ENCODE measurements around the gene NEK8. TPM values are rescaled to one million over a fixed set of nuclear protein-coding genes. Genes with fewer than 3 reads are reported as not detected.

NEK8 gene
- total and polyA plus RNA-seq, 12 donors = 0.38 to 2.8 (median 1.1) TPM

DNA sequence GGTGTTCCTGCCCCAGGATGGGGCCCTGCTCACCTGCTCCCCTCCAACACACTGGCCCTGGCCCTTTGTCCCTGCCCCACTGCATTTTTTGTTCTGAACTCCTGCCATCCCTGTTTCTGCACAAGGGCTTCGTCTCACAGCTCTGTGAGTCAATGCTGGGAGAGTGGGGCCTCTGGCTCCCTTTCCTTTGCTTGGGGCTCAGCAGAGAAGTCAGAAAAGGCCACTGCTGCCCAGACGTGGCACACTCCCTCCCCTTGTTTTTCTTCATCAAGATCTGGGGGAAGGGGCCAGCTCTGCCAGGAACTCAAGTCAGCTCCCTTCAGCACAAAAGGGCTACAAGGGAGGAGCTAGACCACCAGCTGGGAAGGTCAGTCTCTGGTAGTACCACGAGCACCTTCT is 25.8 kb upstream of the NEK8 start:
- intact Hi-C loops (cut with DNase I) = loop anchor here in 2 of 10 donors (5.0 kb wide), 2 partner anchors 50 to 515 kb away; no protein-coding TSS in a partner anchor
- 71 to 82% methylated on average over 3 of the region's 3 CpGs for WGBS, 2 donors
- ATAC-seq = no peak
- no peak overlapping the region for H3K4me3 ChIP-seq
- no peak overlapping the region for H3K27ac ChIP-seq
- TF ChIP-seq, protein P1, sequence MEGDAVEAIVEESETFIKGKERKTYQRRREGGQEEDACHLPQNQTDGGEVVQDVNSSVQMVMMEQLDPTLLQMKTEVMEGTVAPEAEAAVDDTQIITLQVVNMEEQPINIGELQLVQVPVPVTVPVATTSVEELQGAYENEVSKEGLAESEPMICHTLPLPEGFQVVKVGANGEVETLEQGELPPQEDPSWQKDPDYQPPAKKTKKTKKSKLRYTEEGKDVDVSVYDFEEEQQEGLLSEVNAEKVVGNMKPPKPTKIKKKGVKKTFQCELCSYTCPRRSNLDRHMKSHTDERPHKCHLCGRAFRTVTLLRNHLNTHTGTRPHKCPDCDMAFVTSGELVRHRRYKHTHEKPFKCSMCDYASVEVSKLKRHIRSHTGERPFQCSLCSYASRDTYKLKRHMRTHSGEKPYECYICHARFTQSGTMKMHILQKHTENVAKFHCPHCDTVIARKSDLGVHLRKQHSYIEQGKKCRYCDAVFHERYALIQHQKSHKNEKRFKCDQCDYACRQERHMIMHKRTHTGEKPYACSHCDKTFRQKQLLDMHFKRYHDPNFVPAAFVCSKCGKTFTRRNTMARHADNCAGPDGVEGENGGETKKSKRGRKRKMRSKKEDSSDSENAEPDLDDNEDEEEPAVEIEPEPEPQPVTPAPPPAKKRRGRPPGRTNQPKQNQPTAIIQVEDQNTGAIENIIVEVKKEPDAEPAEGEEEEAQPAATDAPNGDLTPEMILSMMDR (IDR thresholded peaks at IDR 0.05) = no peak
- no peaks in the 10 kb centered on the region for H3K9me3 ChIP-seq
- DNase-seq = no peak
- H3K36me3 ChIP-seq = peaks cover under 1 to 74% (median 56%) of the 10 kb centered on the region in 9 donors
- no peaks in the 10 kb centered on the region for H3K27me3 ChIP-seq
- H3K4me1 ChIP-seq = no peaks in the 10 kb centered on the region

DNA sequence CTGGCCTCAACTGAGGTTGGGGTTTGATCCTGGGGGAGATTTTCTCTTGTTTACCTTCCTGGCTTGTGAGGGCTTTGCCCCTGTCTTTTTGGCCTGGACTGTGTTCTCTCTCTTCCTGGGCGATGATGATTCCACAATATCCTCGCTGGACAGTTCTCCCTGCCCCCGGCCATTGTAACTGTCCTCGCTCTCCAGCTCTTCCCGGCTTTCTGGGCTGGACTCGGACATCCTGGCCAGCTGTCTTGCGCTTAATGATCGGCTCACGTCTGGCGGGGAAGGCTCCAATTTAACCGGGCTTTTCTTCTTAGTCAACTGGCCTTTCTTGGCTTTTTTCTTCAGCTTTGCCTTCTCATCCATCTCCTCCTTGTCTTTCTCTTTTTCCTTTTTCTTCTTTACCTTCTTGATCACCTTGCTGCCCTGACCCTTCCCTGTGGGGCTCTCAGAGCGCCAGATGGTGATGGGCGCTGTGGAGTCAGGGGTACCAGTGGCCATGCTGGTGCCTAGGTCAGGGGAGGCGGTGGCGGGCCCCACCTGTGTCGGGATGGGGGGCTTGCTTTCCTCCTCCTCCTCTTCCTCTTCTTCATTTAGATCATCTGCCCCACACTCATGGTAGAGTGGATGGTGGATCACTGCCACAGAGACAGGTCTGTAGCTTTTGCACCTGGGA is 24.9 kb upstream of the NEK8 start:
- TF ChIP-seq, protein P1 (IDR thresholded peaks at IDR 0.05) = no peak
- intact Hi-C loops (cut with DNase I) = loop anchor here in 2 of 10 donors (5.0 kb wide), 2 partner anchors 51 to 514 kb away; no protein-coding TSS in a partner anchor
- Histone ChIP-seq H3K27me3 (no peaks in the 10 kb centered on the region), H3K4me1 (no peaks in the 10 kb centered on the region), H3K4me3 (no peak overlapping the region), H3K27ac (no peak overlapping the region), H3K36me3 (peaks cover 0 to 64% (median 47%) of the 10 kb centered on the region in 9 donors), H3K9me3 (no peaks in the 10 kb centered on the region)
- WGBS, 2 donors = 77 to 86% methylated on average over 16 of the region's 16 CpGs
- no peak for DNase-seq
- ATAC-seq = no peak

DNA sequence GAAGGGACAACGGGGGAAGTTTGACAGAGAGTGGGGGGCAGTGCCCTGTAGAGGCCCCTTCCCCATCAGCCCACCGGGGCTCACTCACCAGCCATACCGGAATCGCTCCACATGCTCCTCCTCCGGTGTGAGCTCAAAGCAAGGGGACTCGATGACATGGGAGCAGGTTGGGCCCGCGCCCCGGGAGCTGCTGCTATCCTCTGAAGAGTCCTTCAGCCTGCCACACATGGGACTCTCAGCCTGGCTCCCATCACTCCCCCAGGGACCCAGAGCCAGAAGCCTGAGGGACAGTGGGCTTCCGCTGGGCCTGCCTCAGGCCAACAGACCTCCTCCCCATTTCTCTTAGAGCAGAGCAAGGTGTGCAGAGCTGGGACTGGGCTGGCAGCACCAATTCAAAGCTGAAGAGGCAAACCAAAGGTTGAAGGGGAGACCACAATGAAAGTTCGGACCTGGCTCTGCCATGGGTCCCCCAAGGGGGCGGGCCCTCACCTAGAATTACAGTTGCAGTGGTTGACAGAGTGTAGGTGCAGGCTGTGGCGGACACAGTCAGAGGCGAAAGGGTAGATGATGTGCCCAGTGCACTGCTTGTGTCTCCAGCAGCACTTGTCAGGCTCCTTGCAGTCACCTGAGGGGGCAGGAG is 24.2 kb upstream of the NEK8 start:
- peaks cover 0 to 58% (median 40%) of the 10 kb centered on the region in 9 donors for H3K36me3 ChIP-seq
- ATAC-seq = peak in 2 of 8 donors; percentile 6 to 14
- WGBS, 2 donors = 88 to 92% methylated on average over 14 of the region's 14 CpGs

DNA sequence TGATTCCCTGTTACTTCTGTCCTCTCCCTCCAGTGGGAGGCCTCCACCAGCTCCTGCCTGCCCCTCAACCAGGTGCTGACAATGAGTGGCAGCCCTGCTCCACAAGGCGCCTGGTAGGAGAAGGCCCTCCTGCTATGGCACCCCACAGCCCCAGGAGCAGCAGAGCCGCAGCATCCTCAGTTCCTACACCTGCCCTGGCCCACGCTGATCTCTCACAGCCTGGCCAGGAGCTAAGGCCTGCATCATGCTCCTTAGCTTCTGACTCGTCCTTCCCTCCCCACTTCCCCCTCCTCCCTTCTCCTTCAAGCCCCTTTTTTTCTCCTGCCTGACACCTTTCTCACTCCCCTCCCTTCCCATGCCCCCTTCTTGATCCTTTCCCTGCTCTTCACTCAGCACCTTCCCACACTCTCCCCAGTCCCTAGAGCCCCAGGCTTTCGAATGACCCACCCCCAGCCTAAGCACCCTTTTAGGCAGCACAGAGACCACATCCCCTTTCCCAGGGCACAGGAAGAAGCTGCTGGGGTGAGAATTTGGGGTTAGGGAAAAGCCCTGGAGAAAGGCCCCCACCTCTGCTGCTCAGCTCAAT is 23.4 kb upstream of the NEK8 start:
- Histone ChIP-seq H3K9me3 (no peaks in the 10 kb centered on the region), H3K27me3 (no peaks in the 10 kb centered on the region), H3K27ac (no peak overlapping the region), H3K4me1 (peaks cover 0 to 5% (median 2%) of the 10 kb centered on the region in 9 donors), H3K4me3 (no peak overlapping the region), H3K36me3 (peaks cover 0 to 49% (median 32%) of the 10 kb centered on the region in 9 donors)
- ATAC-seq (no peak), DNase-seq (no peak)
- 76 to 80% methylated on average over 5 of the region's 5 CpGs for WGBS, 2 donors
- intact Hi-C loops (cut with DNase I) = loop anchor here in 3 of 10 donors (5.0 kb wide), 2 partner anchors 38 to 43 kb away; partner anchors contain the start of genes SDF2 (in 2 of the 3) and SUPT6H (in 2 of the 3)
- TF ChIP-seq, protein P1 (IDR thresholded peaks at IDR 0.05) = no peak

More for the DNA sequence above, 24.2 kb upstream of the NEK8 start:
- Histone ChIP-seq H3K27ac (no peak overlapping the region), H3K27me3 (no peaks in the 10 kb centered on the region), H3K9me3 (no peaks in the 10 kb centered on the region), H3K4me3 (no peak overlapping the region), H3K4me1 (no peaks in the 10 kb centered on the region)
- TF ChIP-seq, protein P1 (IDR thresholded peaks at IDR 0.05) = no peak
- intact Hi-C loops (cut with DNase I) = loop anchor here in 2 of 10 donors (5.0 kb wide), 2 partner anchors 52 to 513 kb away; no protein-coding TSS in a partner anchor
- DNase-seq = no peak
